Measurements from ENCODE around the gene RFX5. TPM values are rescaled to one million over a fixed set of nuclear protein-coding genes. Genes with fewer than 3 reads are reported as not detected.

The RFX5 gene
- total and polyA plus RNA-seq, 9 of the 15 experiments (the other 6 are each of a cell fraction or from before 2014, with no cell fraction given) = 3.8 to 48.2 (median 32.2) TPM

DNA sequence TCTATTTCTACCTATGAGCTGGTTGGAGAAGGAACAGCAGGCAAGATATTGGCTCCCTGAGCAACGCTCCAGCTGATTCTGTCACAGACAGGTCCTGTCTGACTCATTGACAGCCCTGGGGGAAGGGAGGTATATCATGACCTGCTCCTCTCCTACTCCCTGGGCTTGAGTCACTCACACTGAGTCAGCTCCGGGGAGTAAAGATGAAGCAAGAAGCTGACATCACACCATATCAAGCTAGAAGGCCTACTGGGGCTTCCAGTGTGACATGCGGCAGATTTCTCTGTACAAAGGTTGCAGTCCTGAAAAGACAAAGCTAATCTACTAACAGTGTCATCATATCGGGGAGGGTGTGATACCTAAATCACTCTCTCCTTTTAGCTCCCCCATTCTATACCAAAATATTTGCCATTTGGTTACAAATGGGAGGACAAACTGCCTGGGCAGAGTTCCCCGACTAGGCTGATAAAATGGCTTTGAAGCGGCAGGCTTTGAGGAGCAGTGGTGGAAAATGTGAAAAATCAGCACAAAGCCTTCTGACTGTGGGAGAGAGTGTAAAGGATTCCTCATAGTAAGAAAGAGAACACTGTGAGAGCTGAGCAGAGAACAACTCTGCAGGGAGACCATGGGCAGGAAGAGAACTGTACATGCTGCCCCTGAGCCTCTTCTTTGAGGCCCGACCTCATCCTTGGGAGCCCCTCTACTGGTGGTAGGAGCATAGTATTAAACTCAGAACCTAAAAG lies 35.3 kb downstream of the RFX5 start (continued):
- TF ChIP-seq TAF15 (IDR thresholded peaks at IDR 0.05; ENCODE audit: low read depth, low read length) (no peak), PHB (CRISPR knock-in tag; IDR thresholded peaks at IDR 0.05) (no peak), POLR2B (IDR thresholded peaks at IDR 0.05; ENCODE audit: low read depth, partially characterized antibody) (no peak), ZNF445 (CRISPR knock-in tag; IDR thresholded peaks at IDR 0.05; ENCODE audit: low read depth) (no peak), ELF4 (CRISPR knock-in tag; IDR thresholded peaks at IDR 0.05) (no peak), U2AF1 (optimal IDR thresholded peaks at IDR 0.05; ENCODE audit: low read depth, low read length) (no peak), ETV5 (CRISPR knock-in tag; IDR thresholded peaks at IDR 0.05; ENCODE audit: low read depth) (peak; percentile 82), THRAP3 (IDR thresholded peaks at IDR 0.05; ENCODE audit: borderline replicate concordance) (no peak), RBBP5 (IDR thresholded peaks at IDR 0.05; ENCODE audit: borderline replicate concordance, insufficient read depth, low read length, poor library complexity, severe bottlenecking) (peak; percentile 10), RB1 (IDR thresholded peaks at IDR 0.05; ENCODE audit: low read depth) (no peak), PHTF2 (CRISPR knock-in tag; IDR thresholded peaks at IDR 0.05) (no peak), EP400 (IDR thresholded peaks at IDR 0.05) (peak; percentile 92)
- TF ChIP-seq, protein P1, sequence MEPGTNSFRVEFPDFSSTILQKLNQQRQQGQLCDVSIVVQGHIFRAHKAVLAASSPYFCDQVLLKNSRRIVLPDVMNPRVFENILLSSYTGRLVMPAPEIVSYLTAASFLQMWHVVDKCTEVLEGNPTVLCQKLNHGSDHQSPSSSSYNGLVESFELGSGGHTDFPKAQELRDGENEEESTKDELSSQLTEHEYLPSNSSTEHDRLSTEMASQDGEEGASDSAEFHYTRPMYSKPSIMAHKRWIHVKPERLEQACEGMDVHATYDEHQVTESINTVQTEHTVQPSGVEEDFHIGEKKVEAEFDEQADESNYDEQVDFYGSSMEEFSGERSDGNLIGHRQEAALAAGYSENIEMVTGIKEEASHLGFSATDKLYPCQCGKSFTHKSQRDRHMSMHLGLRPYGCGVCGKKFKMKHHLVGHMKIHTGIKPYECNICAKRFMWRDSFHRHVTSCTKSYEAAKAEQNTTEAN (CRISPR knock-in tag; IDR thresholded peaks at IDR 0.05) = no peak
- TF ChIP-seq, protein P2, sequence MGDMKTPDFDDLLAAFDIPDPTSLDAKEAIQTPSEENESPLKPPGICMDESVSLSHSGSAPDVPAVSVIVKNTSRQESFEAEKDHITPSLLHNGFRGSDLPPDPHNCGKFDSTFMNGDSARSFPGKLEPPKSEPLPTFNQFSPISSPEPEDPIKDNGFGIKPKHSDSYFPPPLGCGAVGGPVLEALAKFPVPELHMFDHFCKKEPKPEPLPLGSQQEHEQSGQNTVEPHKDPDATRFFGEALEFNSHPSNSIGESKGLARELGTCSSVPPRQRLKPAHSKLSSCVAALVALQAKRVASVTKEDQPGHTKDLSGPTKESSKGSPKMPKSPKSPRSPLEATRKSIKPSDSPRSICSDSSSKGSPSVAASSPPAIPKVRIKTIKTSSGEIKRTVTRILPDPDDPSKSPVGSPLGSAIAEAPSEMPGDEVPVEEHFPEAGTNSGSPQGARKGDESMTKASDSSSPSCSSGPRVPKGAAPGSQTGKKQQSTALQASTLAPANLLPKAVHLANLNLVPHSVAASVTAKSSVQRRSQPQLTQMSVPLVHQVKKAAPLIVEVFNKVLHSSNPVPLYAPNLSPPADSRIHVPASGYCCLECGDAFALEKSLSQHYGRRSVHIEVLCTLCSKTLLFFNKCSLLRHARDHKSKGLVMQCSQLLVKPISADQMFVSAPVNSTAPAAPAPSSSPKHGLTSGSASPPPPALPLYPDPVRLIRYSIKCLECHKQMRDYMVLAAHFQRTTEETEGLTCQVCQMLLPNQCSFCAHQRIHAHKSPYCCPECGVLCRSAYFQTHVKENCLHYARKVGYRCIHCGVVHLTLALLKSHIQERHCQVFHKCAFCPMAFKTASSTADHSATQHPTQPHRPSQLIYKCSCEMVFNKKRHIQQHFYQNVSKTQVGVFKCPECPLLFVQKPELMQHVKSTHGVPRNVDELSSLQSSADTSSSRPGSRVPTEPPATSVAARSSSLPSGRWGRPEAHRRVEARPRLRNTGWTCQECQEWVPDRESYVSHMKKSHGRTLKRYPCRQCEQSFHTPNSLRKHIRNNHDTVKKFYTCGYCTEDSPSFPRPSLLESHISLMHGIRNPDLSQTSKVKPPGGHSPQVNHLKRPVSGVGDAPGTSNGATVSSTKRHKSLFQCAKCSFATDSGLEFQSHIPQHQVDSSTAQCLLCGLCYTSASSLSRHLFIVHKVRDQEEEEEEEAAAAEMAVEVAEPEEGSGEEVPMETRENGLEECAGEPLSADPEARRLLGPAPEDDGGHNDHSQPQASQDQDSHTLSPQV (IDR thresholded peaks at IDR 0.05) = peak; percentile 97
- TF ChIP-seq, protein P3, sequence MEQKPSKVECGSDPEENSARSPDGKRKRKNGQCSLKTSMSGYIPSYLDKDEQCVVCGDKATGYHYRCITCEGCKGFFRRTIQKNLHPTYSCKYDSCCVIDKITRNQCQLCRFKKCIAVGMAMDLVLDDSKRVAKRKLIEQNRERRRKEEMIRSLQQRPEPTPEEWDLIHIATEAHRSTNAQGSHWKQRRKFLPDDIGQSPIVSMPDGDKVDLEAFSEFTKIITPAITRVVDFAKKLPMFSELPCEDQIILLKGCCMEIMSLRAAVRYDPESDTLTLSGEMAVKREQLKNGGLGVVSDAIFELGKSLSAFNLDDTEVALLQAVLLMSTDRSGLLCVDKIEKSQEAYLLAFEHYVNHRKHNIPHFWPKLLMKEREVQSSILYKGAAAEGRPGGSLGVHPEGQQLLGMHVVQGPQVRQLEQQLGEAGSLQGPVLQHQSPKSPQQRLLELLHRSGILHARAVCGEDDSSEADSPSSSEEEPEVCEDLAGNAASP (IDR thresholded peaks at IDR 0.05) = no peak
- TF ChIP-seq, protein P4, sequence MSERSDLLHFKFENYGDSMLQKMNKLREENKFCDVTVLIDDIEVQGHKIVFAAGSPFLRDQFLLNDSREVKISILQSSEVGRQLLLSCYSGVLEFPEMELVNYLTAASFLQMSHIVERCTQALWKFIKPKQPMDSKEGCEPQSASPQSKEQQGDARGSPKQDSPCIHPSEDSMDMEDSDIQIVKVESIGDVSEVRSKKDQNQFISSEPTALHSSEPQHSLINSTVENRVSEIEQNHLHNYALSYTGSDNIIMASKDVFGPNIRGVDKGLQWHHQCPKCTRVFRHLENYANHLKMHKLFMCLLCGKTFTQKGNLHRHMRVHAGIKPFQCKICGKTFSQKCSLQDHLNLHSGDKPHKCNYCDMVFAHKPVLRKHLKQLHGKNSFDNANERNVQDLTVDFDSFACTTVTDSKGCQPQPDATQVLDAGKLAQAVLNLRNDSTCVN (CRISPR knock-in tag; IDR thresholded peaks at IDR 0.05) = no peak
- TF ChIP-seq, protein P5, sequence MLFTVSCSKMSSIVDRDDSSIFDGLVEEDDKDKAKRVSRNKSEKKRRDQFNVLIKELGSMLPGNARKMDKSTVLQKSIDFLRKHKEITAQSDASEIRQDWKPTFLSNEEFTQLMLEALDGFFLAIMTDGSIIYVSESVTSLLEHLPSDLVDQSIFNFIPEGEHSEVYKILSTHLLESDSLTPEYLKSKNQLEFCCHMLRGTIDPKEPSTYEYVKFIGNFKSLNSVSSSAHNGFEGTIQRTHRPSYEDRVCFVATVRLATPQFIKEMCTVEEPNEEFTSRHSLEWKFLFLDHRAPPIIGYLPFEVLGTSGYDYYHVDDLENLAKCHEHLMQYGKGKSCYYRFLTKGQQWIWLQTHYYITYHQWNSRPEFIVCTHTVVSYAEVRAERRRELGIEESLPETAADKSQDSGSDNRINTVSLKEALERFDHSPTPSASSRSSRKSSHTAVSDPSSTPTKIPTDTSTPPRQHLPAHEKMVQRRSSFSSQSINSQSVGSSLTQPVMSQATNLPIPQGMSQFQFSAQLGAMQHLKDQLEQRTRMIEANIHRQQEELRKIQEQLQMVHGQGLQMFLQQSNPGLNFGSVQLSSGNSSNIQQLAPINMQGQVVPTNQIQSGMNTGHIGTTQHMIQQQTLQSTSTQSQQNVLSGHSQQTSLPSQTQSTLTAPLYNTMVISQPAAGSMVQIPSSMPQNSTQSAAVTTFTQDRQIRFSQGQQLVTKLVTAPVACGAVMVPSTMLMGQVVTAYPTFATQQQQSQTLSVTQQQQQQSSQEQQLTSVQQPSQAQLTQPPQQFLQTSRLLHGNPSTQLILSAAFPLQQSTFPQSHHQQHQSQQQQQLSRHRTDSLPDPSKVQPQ (CRISPR knock-in tag; IDR thresholded peaks at IDR 0.05; ENCODE audit: borderline replicate concordance) = no peak

Measured in K562 (cell line).